GM19467 (cell line): ENCODE data around the gene RASA4.
A peak's percentile ranks its signal among the peaks of the same experiment; 100 is the strongest.
"Not testable (repeated sequence)": the region's sequence is repeated elsewhere in the genome, so short reads cannot be mapped to it uniquely, and the experiment has no call there.

Source experiments
- ATAC-seq: cut with Tn5 transposase; IDR thresholded peaks from one replicate; pipeline ENCODE4 v1.9.1; 2021; ENCODE audit warnings: mild to moderate bottlenecking, moderate library complexity; ENCODE audit not compliant: unreplicated experiment

Gene RASA4

GRCh38 chr7:102616507-102617125, at the start of gene RASA4:
TSS of gene RASA4 (minus strand) at chr7:102616756. CDS start at chr7:102616689, 67 bp downstream.
- peak; percentile 71 for ATAC-seq

GRCh38 chr7:102664765-102665164, 48.2 kb upstream of the RASA4 start:
- ATAC-seq, result not testable (repeated sequence)

- not testable (repeated sequence) for ATAC-seq
Measured at GRCh38 chr7:102649924-102650323, 33.4 kb upstream of the RASA4 start, which contains the start of gene SPDYE2B. TSS of gene SPDYE2B (plus strand) at chr7:102650319. CDS start at chr7:102652349, 2,030 bp downstream.

GRCh38 chr7:102647813-102648212, 31.3 kb upstream of the RASA4 start:
- ATAC-seq, result not testable (repeated sequence)

GRCh38 chr7:102643404-102643803, 26.8 kb upstream of the RASA4 start:
- ATAC-seq, result not testable (repeated sequence)

- ATAC-seq, result not testable (repeated sequence)
Measured at GRCh38 chr7:102642691-102643090, 26.1 kb upstream of the RASA4 start, which contains the start of gene UPK3BL1. TSS of gene UPK3BL1 (minus strand) at chr7:102642791. CDS start at chr7:102642741, 50 bp downstream.

GRCh38 chr7:102638848-102639247, 22.3 kb upstream of the RASA4 start:
- not testable (repeated sequence) for ATAC-seq

- not testable (repeated sequence) for ATAC-seq
Measured at GRCh38 chr7:102636956-102637355, 20.4 kb upstream of the RASA4 start.

GRCh38 chr7:102635354-102635753, 18.8 kb upstream of the RASA4 start:
- ATAC-seq, result not testable (repeated sequence)

GRCh38 chr7:102634299-102634698, 17.7 kb upstream of the RASA4 start:
- ATAC-seq, result not testable (repeated sequence)

- not testable (repeated sequence) for ATAC-seq
Measured at GRCh38 chr7:102630622-102631021, 14.1 kb upstream of the RASA4 start.

GRCh38 chr7:102627271-102627904, 10.8 kb upstream of the RASA4 start:
- not testable (repeated sequence) for ATAC-seq

GRCh38 chr7:102618122-102618521, 1.6 kb upstream of the RASA4 start:
- not testable (repeated sequence) for ATAC-seq

- not testable (repeated sequence) for ATAC-seq
Measured at GRCh38 chr7:102615930-102616329, 626 bp downstream of the RASA4 start.

- not testable (repeated sequence) for ATAC-seq
Measured at GRCh38 chr7:102614873-102615272, 1.7 kb downstream of the RASA4 start.

- ATAC-seq, result peak; percentile 16
Measured at GRCh38 chr7:102614346-102614697, 2.2 kb downstream of the RASA4 start.

- ATAC-seq, result peak; percentile 57
Measured at GRCh38 chr7:102613575-102614345, 2.8 kb downstream of the RASA4 start.

GRCh38 chr7:102611675-102612325, 4.8 kb downstream of the RASA4 start:
- ATAC-seq, result not testable (repeated sequence)

GRCh38 chr7:102611013-102611674, 5.4 kb downstream of the RASA4 start:
- ATAC-seq, result not testable (repeated sequence)

GRCh38 chr7:102610441-102610840, 6.1 kb downstream of the RASA4 start:
- not testable (repeated sequence) for ATAC-seq
